ENCODE data around the gene RIN1. TPM values are rescaled to one million over a fixed set of nuclear protein-coding genes. Genes with fewer than 3 reads are reported as not detected.
A peak's percentile ranks its signal among the peaks of the same experiment; 100 is the strongest.

Gene RIN1
- total RNA-seq, 1 donor from 2014 or later, result 3.8 TPM

- Histone ChIP-seq H3K27me3 (ENCODE audit: control insufficient read depth, insufficient read depth, low read length) (no peaks in the 10 kb centered on the region), H3K4me3 (ENCODE audit: low read depth, low read length) (peak overlapping the region; percentile 63), H3K36me3 (ENCODE audit: control insufficient read depth, insufficient read depth, low read length) (no peaks in the 10 kb centered on the region)
- peak; percentile 11 for TF ChIP-seq CTCF (IDR thresholded peaks at IDR 0.05; ENCODE audit: insufficient read depth, low read length, poor library complexity, severe bottlenecking)
- no peak for DNase-seq (ENCODE audit: low read depth)
Observed at GRCh38 chr11:66335531-66336233, 552 bp downstream of the RIN1 start.

- DNase-seq (ENCODE audit: low read depth), result no peak
- no peaks in the 10 kb centered on the region for H3K27me3 ChIP-seq (ENCODE audit: control insufficient read depth, insufficient read depth, low read length)
- no peaks in the 10 kb centered on the region for H3K36me3 ChIP-seq (ENCODE audit: control insufficient read depth, insufficient read depth, low read length)
- no peak for TF ChIP-seq CTCF (IDR thresholded peaks at IDR 0.05; ENCODE audit: insufficient read depth, low read length, poor library complexity, severe bottlenecking)
- peak overlapping the region; percentile 63 for H3K4me3 ChIP-seq (ENCODE audit: low read depth, low read length)
Observed at GRCh38 chr11:66334605-66335442, 1.4 kb downstream of the RIN1 start.

GRCh38 chr11:66333896-66334604 is 2.2 kb downstream of the RIN1 start:
- no peaks in the 10 kb centered on the region for H3K36me3 ChIP-seq (ENCODE audit: control insufficient read depth, insufficient read depth, low read length)
- no peak for TF ChIP-seq CTCF (IDR thresholded peaks at IDR 0.05; ENCODE audit: insufficient read depth, low read length, poor library complexity, severe bottlenecking)
- no peak for DNase-seq (ENCODE audit: low read depth)

GRCh38 chr11:66333220-66333877 is 2.9 kb downstream of the RIN1 start:
- no peak for TF ChIP-seq CTCF (IDR thresholded peaks at IDR 0.05; ENCODE audit: insufficient read depth, low read length, poor library complexity, severe bottlenecking)
- Histone ChIP-seq H3K27me3 (ENCODE audit: control insufficient read depth, insufficient read depth, low read length) (no peaks in the 10 kb centered on the region), H3K36me3 (ENCODE audit: control insufficient read depth, insufficient read depth, low read length) (no peaks in the 10 kb centered on the region), H3K4me3 (ENCODE audit: low read depth, low read length) (no peak overlapping the region)
- DNase-seq (ENCODE audit: low read depth), result no peak

More at GRCh38 chr11:66333896-66334604, 2.2 kb downstream of the RIN1 start:
- Histone ChIP-seq H3K27me3 (ENCODE audit: control insufficient read depth, insufficient read depth, low read length) (no peaks in the 10 kb centered on the region), H3K4me3 (ENCODE audit: low read depth, low read length) (no peak overlapping the region)

GRCh38 chr11:66332371-66333219 is 3.6 kb downstream of the RIN1 start:
- Histone ChIP-seq H3K27me3 (ENCODE audit: control insufficient read depth, insufficient read depth, low read length) (no peaks in the 10 kb centered on the region), H3K4me3 (ENCODE audit: low read depth, low read length) (no peak overlapping the region), H3K36me3 (ENCODE audit: control insufficient read depth, insufficient read depth, low read length) (no peaks in the 10 kb centered on the region)
- DNase-seq (ENCODE audit: low read depth), result no peak
- no peak for TF ChIP-seq CTCF (IDR thresholded peaks at IDR 0.05; ENCODE audit: insufficient read depth, low read length, poor library complexity, severe bottlenecking)
